T47D (cell line): Measurements from ENCODE around the gene APLNR.
A peak's percentile ranks its signal among the peaks of the same experiment; 100 is the strongest.

ENCODE experiments used
- DNase-seq, 2 experiments: peaks; one replicate each; pipeline versions ENCODE4 v3.0.0 to v3.0.0-alpha.2; 2011 to 2012; ENCODE audit warnings: low read depth in 1 of 2, low spot score in 1 of 2
- JUND ChIP-seq: IDR thresholded peaks from 2 replicates; pipeline ENCODE4 v1.6.1; 2012; ENCODE audit warnings: low read depth
- in situ Hi-C: cut with HindIII; loops from 2 replicates; pipeline ENCODE4 v1.10.0; 2016; ENCODE audit warnings: low sequenced_read_pairs, low pct_unique_long_range_greater_than_20kb

The APLNR gene

DNA sequence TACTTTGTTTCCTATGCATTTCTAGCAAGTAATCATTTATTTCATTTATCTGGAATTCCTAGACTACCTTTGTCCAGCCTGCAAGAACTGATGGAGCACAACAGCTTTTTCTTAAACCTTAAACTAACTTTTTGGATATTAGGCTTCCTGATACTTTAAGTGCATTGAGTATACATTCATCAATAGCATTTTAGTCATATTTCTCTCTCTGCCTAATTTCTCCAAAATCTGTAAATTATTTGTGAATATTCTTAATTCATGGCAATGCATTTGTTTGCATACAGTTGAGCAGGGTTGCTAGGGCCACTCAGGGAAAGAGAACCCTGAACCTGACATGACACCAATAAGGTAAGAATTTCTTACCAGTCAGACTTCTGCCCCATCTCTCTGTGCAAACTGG is 29.1 kb upstream of the APLNR start:
- no peak for TF ChIP-seq JUND
- in situ Hi-C loops = no loop called here
- DNase-seq = no peak

DNA sequence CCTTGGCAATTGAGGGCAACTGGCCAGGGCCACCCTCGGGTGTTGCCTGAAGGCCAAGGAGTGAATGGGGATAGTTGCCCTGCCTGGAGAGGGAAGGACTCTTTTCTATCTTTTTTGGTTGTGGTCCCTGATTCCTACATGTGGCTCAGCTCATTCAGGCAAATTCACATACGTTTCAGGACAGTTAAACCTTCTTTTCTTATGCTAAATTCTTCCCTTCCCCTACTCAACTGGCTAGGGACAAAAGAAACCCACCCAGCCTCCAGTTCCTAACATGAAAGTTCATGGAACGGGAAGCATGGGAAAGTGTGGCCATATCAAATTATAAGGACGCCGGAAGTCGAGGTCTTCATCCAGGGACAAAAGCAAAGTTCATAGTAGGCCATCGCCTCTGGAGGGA is 26.3 kb upstream of the APLNR start:
- no peak for DNase-seq
- no peak for TF ChIP-seq JUND
- in situ Hi-C loops = no loop called here

DNA sequence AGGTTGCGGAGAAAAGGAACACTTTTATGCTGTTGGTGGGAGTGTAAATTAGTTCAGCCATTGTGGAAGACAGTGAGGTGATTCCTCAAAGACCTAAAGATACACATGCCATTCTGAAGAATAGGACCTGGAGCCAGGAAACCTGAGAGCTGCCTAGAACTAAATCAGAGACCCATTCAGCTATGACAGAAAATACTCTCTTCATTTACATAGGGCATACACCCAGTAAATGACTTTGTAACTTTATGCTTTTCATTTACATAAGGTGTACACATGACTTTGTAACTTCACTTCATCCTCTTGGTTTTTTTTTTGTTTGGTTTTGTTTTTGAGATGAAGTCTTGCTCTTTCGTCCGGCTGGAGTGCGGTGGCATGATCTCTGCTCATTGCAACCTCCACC is 25.1 kb upstream of the APLNR start:
- DNase-seq = no peak
- TF ChIP-seq JUND = no peak
- in situ Hi-C loops = no loop called here

DNA sequence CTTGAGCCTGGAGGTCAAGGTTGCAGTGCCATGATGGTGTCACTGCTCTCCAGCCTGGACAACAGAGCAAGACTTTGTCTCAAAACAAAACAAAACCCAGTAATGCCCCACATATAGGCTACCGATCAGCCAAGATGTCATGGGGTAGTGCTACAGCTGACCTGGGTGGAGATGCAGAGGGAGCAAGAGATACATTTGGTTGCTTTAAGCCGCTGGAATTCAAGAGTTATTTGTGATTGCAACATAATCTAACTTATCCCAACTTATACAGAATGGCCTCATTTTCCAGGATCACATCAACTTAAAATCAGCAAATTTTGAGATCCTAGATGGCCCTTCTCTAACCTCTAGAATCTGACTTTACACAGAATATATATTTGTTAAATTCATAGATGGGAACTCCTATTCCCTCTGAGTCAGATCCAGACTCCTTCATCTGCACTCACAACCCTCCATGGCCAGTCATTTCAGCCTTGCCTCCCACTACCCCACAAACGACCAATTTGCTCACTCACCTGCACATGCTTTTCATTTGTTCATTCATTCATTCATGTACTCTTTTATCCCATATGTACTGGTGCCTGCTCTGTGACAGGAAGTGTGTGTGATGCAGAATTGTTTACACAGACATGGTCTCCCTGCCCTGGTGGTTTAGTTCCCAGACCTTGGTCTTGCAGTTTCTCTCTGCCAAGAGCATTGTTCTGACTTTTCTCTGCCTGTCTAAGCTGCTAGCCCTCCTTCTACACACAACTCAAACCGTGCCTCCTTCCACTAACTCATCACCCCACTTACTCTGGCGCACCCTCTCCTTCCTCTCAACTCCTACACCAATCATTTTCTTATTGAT is 24.1 kb upstream of the APLNR start:
- in situ Hi-C loops = no loop called here
- no peak for TF ChIP-seq JUND
- DNase-seq = no peak

DNA sequence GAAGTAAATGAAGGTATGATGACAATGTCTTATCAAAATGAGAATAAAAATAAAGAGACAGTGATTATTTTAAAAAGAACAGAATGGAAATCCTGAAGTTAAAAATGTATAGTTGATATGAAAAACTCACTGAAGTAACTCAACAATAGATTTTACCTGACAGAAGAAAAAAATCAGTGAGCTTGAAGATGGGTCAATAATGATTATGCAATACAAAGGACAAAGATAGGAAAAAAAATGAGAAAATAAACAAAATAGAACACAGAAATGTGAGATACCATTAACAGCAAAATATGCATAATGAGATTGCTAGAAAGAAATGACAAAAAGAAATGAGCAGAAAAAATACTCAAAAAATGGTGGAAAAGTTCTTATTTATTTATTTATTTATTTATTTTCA is 19.1 kb upstream of the APLNR start:
- DNase-seq = no peak
- in situ Hi-C loops = no loop called here
- no peak for TF ChIP-seq JUND

DNA sequence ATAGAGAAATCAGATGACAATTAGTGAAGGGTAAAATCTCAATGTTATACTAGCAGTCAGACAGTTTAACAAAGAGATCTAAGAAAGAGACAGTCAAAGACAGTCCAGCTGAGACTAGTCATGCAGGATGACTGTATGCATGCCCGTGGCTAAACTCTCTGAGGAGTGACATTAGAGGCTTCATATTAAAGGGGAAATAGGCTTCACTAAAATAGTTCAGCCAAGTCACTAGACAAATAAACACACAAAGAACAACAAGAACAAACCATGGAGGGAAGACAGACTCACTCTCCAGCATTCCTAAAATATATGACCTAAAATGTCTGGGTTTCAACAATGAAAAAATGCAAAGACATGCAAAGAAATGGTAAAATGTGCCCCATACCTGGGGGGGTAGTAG is 18.6 kb upstream of the APLNR start:
- no peak for TF ChIP-seq JUND
- in situ Hi-C loops = no loop called here
- DNase-seq = peak in 1 of 2 experiments; percentile 57

DNA sequence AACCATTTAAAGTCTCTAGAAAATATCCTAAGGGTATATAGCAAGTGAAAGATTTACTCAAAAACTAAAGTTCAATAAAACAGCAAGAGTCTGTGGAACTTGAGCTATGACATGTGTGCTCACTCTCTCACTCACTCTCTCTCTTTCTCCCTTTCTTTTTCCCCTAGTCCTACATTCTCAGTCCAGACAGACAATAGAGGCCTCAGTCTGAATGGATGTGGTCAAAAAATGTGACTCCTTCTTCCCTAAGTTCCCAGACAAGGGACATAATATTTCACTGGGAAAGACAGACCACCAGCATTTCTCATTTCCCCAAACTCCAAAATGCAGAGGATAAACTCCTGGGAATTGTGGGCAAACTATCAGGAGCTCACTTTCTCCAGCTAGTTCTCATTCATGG is 17.6 kb upstream of the APLNR start:
- in situ Hi-C loops = no loop called here
- no peak for DNase-seq
- TF ChIP-seq JUND = no peak

DNA sequence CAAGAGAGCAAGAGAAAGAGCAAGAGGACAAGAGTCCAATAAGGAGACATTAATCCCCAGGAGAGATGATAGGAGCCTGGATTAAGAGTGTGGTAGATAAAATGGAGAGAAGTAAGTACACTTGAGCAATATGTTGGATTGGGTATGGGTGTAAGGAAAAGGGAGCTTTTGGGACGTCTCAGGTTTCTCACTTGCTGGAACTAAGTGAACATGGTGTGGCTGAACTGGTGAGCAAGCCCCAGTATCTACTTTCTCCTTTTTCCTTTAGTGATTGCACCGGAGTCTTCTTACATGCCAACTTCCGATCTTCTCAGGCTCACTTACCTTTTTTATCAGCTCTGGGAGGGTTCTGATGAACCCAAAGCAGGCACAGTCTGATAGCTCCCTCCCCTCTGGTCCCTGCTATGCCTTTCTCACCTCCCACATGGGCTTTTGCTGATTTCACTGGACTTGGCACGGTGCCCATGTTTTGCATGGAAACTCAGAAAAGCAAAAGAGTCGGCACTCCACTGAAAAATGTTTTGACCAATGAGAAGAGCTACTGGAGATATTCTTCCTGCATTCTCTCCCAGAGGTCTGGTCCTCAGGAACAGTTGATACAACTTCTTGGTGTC is 14.5 kb upstream of the APLNR start:
- no peak for TF ChIP-seq JUND
- peak in 1 of 2 experiments; percentile 21 for DNase-seq
- in situ Hi-C loops = no loop called here

DNA sequence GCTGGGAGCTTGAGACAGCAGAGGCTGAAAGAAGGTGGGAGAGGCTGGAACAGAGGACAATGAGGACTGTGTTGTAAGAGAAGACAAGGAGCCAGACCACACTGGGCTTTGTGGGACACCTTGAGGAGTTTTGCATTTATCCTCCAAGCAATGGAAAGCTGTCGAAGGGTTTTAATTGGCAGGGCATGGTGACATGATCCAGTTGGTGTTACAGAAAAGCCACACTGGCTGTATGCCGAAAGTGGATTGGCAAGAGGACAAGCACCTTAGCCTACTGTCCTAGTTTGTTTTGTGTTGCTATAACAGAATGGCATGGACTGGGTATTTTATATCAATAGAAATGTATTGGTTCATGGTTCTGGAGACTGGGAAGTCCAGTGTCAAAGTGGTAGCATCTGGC is 14.0 kb upstream of the APLNR start:
- in situ Hi-C loops = no loop called here
- no peak for TF ChIP-seq JUND
- peak in 1 of 2 experiments; percentile 63 for DNase-seq

DNA sequence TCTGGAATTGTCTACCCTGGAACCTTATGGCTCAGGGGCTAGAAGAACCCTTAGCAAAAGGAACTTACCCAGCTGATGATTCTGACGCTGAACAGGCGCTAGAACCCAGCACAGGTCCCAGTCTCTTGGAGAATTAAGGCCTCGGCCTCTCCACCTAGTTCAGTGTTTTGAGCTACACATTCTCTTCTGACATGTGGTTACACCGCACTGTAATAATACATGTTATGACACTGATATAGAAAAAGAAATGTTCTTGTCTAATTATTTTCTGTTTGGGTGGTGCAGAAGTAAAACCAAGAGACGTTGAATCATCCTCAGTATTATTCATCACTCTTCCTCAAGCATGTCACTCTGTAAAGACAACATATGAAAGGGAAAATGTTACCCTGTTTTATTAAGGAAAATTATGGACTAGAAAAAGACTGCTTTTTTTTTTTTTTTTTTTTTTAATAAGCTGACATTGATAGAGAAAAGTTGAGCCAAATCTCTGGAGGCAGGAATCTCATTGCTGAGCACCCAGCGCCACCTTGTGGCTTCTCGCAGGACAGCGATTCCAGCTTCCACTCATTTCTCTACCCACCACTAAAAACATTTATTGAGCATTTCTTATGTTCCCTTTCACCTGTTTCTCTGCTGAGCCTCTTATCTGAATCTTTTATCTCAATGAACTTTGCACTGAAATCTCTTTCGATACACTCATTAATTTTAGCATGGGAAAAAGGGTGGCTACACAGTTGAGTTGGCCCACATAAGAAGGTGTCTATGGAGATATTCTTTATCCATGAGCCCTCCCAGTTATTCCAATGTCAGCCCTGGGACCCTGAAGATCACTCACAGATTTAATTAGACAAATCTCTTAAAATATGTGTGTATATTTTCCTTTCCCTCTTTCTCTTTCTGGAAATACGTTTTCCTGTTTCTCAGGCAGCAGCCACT is 12.6 kb upstream of the APLNR start:
- in situ Hi-C loops = no loop called here
- DNase-seq = peak; percentile 34 to 68
- no peak for TF ChIP-seq JUND

DNA sequence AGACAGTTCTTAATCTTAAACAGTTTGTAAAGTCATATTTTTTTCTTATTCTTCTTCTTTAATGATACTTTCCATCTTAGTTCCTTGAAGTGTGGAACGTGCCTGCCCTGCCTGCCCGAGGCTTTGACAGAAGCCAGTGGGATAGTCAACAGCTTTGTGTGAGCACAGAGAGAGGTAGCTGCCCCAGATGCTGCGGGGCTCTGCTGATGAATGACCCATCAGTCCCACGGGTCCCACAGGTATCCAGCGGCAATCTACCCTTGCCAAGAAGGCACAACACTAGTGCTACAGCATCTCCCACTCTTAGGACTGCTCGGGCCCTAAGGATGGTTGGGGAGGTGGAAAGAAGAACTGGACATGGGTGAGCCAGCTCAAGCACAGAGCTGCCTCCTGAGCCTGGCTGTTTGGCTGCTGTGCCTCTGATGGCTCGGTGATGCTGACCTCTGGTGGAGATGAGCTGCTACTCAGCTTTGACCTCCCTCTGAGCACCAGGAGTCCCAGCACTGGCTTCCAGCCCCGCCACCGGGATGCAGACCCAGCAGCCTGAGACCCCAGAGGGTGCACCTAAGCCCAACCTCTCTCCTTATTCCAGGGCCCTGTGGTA is 11.8 kb upstream of the APLNR start:
- no peak for TF ChIP-seq JUND
- peak; percentile 61 to 80 for DNase-seq
- in situ Hi-C loops = no loop called here

DNA sequence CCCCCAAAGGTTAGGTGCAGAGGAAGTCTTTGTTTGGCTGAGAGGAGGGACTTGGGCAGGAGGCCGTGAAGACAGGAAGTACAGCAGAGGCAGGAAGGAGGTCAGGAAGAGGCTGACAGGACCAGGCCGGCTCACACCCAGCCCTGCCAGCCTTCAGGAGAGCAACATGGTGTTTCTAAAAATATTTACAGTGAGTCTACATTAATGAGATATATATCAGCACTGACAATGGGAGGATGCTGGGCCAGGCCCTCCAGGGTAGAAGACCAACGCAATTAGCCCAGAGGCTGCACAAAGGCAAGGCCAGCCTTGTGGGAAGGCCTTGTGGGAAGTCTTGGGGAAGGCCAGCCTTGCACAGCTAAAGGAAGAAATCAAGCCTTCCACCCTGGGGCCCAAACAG is 7.9 kb upstream of the APLNR start:
- in situ Hi-C loops = no loop called here
- TF ChIP-seq JUND = no peak
- no peak for DNase-seq
